B cell (primary cell): ENCODE data around the gene DDAH1.

ENCODE experiments used
- CTCF ChIP-seq: fragments of 200-600 bp; IDR thresholded peaks from one replicate; pipeline ENCODE4 v1.8.0; 2022; ENCODE audit warnings: antibody characterized with exemption, mild to moderate bottlenecking
- EZH2 ChIP-seq: IDR thresholded peaks from 2 replicates; pipeline ENCODE4 v1.6.1; 2012; ENCODE audit warnings: borderline replicate concordance, low read depth, mild to moderate bottlenecking, moderate library complexity, low read length; ENCODE audit not compliant: insufficient read depth, poor library complexity, severe bottlenecking

- TF ChIP-seq CTCF (no peak), EZH2 (no peak)
These were observed 86.4 kb downstream of the DDAH1 start for GRCh38 chr1:85378534-85378933.
